ENCODE measurements around the gene GNA15.
A peak's percentile ranks its signal among the peaks of the same experiment; 100 is the strongest.
"Not testable (repeated sequence)": the region's sequence is repeated elsewhere in the genome, so short reads cannot be mapped to it uniquely, and the experiment has no call there.

The GNA15 gene

DNA sequence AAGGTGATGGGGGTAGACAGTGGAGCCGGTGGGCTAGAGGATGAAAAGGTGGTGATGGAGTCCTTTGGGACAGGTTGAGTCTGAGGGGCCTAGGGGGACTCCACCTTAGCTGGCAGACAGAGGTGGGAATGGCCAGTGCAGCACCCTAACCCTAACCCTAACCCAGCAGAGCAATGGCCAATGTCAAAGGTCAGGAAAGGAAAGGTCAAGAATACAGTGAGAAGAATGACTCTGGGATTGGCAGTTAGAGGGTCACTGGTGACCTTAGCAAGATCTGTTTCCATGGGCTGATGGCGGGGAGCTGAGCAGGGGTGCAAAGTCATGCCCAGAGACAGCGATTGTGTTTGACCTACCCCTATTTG lies 16.6 kb downstream of the GNA15 start:
- ChIA-PET CTCF (interaction anchor here (0.9 to 2.3 kb wide), 8 partner anchors 9 to 202 kb away, joined by 3 to 8 read pairs (median 3); no protein-coding TSS in a partner anchor), POLR2A (interaction anchor here (0.6 kb wide), 1 partner anchor 175 kb away, joined by 3 read pairs; no protein-coding TSS in a partner anchor)
- DNase-seq (ENCODE audit: extremely low spot score): no peak
- TF ChIP-seq, protein P1, sequence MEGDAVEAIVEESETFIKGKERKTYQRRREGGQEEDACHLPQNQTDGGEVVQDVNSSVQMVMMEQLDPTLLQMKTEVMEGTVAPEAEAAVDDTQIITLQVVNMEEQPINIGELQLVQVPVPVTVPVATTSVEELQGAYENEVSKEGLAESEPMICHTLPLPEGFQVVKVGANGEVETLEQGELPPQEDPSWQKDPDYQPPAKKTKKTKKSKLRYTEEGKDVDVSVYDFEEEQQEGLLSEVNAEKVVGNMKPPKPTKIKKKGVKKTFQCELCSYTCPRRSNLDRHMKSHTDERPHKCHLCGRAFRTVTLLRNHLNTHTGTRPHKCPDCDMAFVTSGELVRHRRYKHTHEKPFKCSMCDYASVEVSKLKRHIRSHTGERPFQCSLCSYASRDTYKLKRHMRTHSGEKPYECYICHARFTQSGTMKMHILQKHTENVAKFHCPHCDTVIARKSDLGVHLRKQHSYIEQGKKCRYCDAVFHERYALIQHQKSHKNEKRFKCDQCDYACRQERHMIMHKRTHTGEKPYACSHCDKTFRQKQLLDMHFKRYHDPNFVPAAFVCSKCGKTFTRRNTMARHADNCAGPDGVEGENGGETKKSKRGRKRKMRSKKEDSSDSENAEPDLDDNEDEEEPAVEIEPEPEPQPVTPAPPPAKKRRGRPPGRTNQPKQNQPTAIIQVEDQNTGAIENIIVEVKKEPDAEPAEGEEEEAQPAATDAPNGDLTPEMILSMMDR (IDR thresholded peaks at IDR 0.05; ENCODE audit: control extremely low read depth, extremely low read depth, low read depth, missing control alignments): no peak

DNA sequence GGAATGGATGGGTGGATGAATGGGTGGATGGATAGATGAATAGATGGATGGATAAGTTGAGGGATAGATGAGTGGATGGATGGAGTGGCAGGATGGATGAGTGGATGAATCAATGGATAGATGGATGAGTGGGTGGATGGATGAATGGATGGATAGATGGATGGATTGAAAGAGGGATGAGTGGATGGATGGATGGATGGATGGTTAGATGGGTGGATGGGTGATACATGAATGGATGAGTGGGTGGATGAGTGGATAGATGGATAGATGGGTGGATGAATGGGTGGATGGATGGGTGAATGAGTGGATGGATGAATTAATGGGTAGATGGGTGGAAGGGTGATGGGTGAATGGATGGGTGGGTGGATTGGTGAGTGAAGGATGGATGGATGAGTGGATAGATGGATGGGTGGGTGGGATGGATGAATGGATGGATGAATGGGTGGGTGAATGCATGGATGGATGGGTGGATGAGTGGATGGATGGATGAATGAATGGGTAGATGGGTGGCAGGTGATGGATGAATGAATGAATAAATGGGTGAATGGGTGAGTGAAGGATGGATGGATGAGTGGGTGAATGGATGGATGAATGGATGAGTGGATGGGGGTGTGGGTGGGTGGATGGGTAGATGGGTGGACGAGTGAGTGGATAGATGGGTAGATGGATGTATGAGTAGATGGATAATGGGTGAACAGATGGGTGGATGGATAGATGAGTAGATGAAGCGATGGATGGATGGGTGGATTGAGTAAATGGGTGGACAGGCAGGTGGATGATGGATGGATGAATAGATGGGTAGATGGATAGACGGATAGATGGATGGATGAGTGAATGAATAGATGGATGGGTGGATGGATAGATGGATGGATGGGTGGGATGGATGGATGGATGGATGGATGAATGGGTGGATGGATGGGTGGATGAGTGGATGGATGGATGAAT lies 17.7 kb downstream of the GNA15 start:
- TF ChIP-seq, protein P1 (IDR thresholded peaks at IDR 0.05; ENCODE audit: control extremely low read depth, extremely low read depth, low read depth, missing control alignments): no peak
- ChIA-PET POLR2A (no interaction called here), CTCF (interaction anchor here (1.0 to 2.3 kb wide), 5 partner anchors 8 to 203 kb away, joined by 3 to 8 read pairs (median 3); no protein-coding TSS in a partner anchor)
- DNase-seq (ENCODE audit: extremely low spot score): no peak

DNA sequence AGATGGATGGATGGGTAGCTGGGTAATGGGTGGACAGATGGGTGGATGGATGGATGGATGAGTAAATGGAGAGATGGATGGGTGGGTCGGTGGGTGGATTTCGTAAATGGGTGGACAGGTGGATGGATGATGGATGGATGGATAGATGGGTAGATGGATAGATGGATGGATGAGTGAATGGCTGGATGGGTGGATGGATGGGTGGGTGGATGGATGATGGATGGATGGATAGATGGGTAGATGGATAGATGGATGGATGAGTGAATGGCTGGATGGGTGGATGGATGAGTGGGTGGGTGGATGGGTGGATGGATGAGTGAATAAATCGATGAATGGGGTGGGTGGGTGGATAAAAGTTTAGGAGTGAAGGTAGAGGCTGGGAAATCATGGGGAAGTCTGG lies 18.6 kb downstream of the GNA15 start:
- POLR2A ChIA-PET; CTCF ChIA-PET; DNase-seq (ENCODE audit: extremely low spot score): not testable (repeated sequence)

DNA sequence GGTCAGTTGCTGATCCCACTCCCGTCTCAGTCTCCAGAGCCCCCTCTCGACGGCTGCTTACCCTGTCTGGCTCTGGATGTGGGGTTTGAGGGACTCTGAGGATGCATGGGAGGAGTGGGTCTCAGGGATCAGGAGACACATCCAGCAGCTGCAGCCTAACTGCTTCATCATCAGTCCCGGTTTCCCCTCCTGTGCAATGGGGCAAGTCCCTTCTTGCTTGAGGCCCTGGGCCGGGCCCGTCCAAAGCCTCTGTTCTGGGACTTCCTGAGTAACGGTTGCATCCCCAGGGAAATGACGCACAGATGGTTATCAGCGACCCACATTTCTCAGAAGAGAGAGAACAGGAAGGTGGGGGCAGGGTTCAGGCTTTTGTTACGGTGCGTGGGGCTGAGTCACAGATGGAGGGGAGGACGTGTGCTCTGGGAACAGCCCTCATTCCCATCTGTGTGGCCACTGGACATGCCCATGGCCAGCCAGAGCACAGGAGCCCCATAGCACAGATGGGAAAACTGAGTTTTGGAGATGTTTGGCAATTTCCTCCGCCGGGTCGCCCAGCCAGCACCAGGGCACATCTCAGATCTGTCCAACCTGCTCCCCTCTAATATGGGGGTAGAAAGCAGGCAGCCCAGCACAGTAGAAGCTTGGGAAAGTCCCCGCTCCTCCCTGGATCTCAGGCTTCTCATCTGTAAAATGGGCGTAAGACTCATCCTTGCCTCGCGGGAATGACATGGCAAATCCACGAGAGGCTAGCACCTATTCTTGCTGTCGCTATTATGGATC lies 19.3 kb downstream of the GNA15 start:
- ChIA-PET CTCF (interaction anchor here (1.5 kb wide), 1 partner anchor 9 kb away, joined by 7 read pairs; no protein-coding TSS in a partner anchor), POLR2A (no interaction called here)
- TF ChIP-seq, protein P1 (IDR thresholded peaks at IDR 0.05; ENCODE audit: control extremely low read depth, extremely low read depth, low read depth, missing control alignments): no peak
- peak; percentile 86 for DNase-seq (ENCODE audit: extremely low spot score)

DNA sequence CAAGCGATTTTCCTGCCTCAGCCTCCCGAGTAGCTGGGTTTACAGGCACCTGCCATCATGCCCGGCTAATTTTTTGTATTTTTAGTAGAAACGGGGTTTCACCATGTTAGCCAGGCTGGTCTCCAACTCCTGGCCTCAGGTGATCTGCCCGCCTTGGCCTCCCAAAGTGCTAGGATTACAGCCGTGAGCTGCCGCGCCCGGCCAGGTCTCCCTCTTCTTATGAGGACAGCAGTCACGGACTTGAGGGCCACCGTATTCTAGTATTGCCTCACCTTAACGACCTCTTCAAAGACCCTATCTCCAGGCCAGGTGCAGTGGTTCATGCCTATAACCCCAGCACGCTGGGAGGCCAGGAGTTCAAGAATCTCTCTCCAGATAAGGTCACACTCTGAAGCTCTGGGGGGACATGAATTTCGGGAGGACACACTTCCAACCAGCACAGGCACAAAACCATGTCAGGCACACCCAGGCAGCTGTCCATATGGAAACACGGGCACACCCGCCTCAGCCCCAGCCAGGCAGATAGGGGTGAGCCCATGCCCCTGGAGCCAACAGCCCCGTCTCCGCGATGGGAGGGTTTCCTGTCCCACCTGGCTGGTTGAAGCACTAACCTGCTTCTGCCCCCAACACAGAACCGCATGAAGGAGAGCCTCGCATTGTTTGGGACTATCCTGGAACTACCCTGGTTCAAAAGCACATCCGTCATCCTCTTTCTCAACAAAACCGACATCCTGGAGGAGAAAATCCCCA lies 21.4 kb downstream of the GNA15 start:
- TF ChIP-seq, protein P1 (IDR thresholded peaks at IDR 0.05; ENCODE audit: control extremely low read depth, extremely low read depth, low read depth, missing control alignments): no peak
- DNase-seq (ENCODE audit: extremely low spot score): no peak
- POLR2A ChIA-PET: no interaction called here
- CTCF ChIA-PET: interaction anchor here (1.2 to 1.8 kb wide), 2 partner anchors 28 to 49 kb away, joined by 3 to 4 read pairs; no protein-coding TSS in a partner anchor

DNA sequence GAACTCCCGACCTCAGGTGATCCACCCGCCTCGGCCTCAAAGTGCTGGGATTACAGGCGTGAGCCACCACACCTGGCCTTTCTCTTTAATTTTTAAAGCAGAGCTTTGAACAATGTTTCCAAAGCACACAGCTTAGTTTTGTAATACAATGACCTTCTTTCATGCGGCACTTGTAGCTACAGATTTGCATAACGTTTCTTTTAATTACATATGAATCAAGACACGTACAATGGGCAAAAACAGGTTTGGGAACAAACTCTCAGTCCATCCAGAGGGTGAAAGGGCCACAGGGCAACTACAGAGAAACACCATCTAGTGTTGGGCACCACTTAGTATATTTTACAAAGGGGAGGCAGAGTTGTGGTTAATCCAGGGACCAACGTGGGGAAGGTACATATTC lies 23.7 kb downstream of the GNA15 start:
- TF ChIP-seq, protein P1 (IDR thresholded peaks at IDR 0.05; ENCODE audit: control extremely low read depth, extremely low read depth, low read depth, missing control alignments): no peak
- ChIA-PET CTCF (interaction anchor here (1.0 to 3.6 kb wide), 11 partner anchors 11 to 209 kb away, joined by 3 to 16 read pairs (median 5); partner anchors contain the start of gene TLE6), POLR2A (interaction anchor here (0.7 kb wide), 1 partner anchor 193 kb away, joined by 4 read pairs; no protein-coding TSS in a partner anchor)
- no peak for DNase-seq (ENCODE audit: extremely low spot score)

Measured in GM10248 (cell line).